Loucy (cell line): ENCODE data around the gene MOSPD3.

Experiments
- EZH2phosphoT487 ChIP-seq: fragments of 200-600 bp; IDR thresholded peaks from 2 replicates; pipeline ENCODE4 v1.6.1; 2018; ENCODE audit warnings: antibody characterized with exemption, mild to moderate bottlenecking, moderate library complexity, borderline replicate concordance
- TF ChIP-seq, protein P1 (sequence below): fragments of 200-600 bp; sonication (generic); conservative IDR thresholded peaks from 2 replicates; pipeline ENCODE4 v1.5.1; 2014; ENCODE audit warnings: mild to moderate bottlenecking, antibody characterized with exemption, low read length

- TF ChIP-seq, protein P1, sequence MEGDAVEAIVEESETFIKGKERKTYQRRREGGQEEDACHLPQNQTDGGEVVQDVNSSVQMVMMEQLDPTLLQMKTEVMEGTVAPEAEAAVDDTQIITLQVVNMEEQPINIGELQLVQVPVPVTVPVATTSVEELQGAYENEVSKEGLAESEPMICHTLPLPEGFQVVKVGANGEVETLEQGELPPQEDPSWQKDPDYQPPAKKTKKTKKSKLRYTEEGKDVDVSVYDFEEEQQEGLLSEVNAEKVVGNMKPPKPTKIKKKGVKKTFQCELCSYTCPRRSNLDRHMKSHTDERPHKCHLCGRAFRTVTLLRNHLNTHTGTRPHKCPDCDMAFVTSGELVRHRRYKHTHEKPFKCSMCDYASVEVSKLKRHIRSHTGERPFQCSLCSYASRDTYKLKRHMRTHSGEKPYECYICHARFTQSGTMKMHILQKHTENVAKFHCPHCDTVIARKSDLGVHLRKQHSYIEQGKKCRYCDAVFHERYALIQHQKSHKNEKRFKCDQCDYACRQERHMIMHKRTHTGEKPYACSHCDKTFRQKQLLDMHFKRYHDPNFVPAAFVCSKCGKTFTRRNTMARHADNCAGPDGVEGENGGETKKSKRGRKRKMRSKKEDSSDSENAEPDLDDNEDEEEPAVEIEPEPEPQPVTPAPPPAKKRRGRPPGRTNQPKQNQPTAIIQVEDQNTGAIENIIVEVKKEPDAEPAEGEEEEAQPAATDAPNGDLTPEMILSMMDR: no peak
- TF ChIP-seq EZH2phosphoT487: no peak
Observed at GRCh38 chr7:100604976-100605911, 7.1 kb upstream of the MOSPD3 start.
